ENCODE results near the gene RGR. TPM values are rescaled to one million over a fixed set of nuclear protein-coding genes. Genes with fewer than 3 reads are reported as not detected.

Gene RGR
- total RNA-seq = under 1 TPM in 1 of 4 donors, not detected in 3; 0.08 TPM

GRCh38 chr10:84244651-84245270 is at the start of gene RGR:
TSS of gene RGR (plus strand) at chr10:84245053. CDS start at chr10:84245091, 38 bp downstream.
- no peak within 1 kb of the TSS for H3K4me3 ChIP-seq (ENCODE audit: low read depth, poor library complexity, severe bottlenecking)
- 41 to 43% methylated on average over 9 of the region's 9 CpGs for WGBS, 2 donors
- peak in 1 of 2 donors; percentile 32 for DNase-seq (ENCODE audit: low spot score in 2 of 2)

GRCh38 chr10:84196083-84196482 is 48.8 kb upstream of the RGR start:
- intact Hi-C loops (cut with DNase I; ENCODE audit: low total_unique reads) = no loop called here
- H3K4me3 ChIP-seq (ENCODE audit: low read depth, poor library complexity, severe bottlenecking) = no peak overlapping the region
- 15 to 23% methylated on average over 4 of the region's 4 CpGs for WGBS, 2 donors
- TF ChIP-seq CTCF (IDR thresholded peaks at IDR 0.05) (no peak), POLR2A (IDR thresholded peaks at IDR 0.05) (no peak)
- no peak for DNase-seq (ENCODE audit: low spot score in 2 of 2)

More at GRCh38 chr10:84244651-84245270, at the start of gene RGR:
- TF ChIP-seq POLR2A (IDR thresholded peaks at IDR 0.05) (no peak), CTCF (IDR thresholded peaks at IDR 0.05) (no peak)
- intact Hi-C loops (cut with DNase I; ENCODE audit: low total_unique reads) = no loop called here

- intact Hi-C loops (cut with DNase I; ENCODE audit: low total_unique reads) = no loop called here
- no peak for TF ChIP-seq POLR2A (IDR thresholded peaks at IDR 0.05)
- TF ChIP-seq CTCF (IDR thresholded peaks at IDR 0.05) = no peak
- no peak overlapping the region for H3K4me3 ChIP-seq (ENCODE audit: low read depth, poor library complexity, severe bottlenecking)
- WGBS, 2 donors = 50 to 56% methylated on average over 5 of the region's 5 CpGs
- DNase-seq (ENCODE audit: low spot score in 2 of 2) = no peak
These were observed 47.9 kb upstream of the RGR start for GRCh38 chr10:84196941-84197340.

- WGBS, 2 donors = 50 to 61% methylated on average over 5 of the region's 5 CpGs
- no peak overlapping the region for H3K4me3 ChIP-seq (ENCODE audit: low read depth, poor library complexity, severe bottlenecking)
- intact Hi-C loops (cut with DNase I; ENCODE audit: low total_unique reads) = no loop called here
- DNase-seq (ENCODE audit: low spot score in 2 of 2) = no peak
- TF ChIP-seq CTCF (IDR thresholded peaks at IDR 0.05) = no peak
- TF ChIP-seq POLR2A (IDR thresholded peaks at IDR 0.05) = no peak
These were observed 47.2 kb upstream of the RGR start for GRCh38 chr10:84197643-84198042.

GRCh38 chr10:84198206-84198915 is 46.5 kb upstream of the RGR start:
- 57 to 62% methylated on average over 7 of the region's 7 CpGs for WGBS, 2 donors
- no peak for DNase-seq (ENCODE audit: low spot score in 2 of 2)
- no peak overlapping the region for H3K4me3 ChIP-seq (ENCODE audit: low read depth, poor library complexity, severe bottlenecking)
- intact Hi-C loops (cut with DNase I; ENCODE audit: low total_unique reads) = no loop called here
- no peak for TF ChIP-seq POLR2A (IDR thresholded peaks at IDR 0.05)
- TF ChIP-seq CTCF (IDR thresholded peaks at IDR 0.05) = no peak
